Cerebellar nuclear complex (tissue), 1 donor: ENCODE measurements around the gene LMO3.

Experiments used
- DNase-seq, 2 experiments: peaks; one replicate each; lab custom pipeline; 2025; lab: John Stamatoyannopoulos, UW

Gene LMO3

GRCh38 chr12:16606117-16606200 lies at the start of gene LMO3:
Gene LMO3 (minus strand): TSS chr12:16606162. CDS start chr12:16600860, 5,302 bp downstream.
- DNase-seq, result no peak

DNA sequence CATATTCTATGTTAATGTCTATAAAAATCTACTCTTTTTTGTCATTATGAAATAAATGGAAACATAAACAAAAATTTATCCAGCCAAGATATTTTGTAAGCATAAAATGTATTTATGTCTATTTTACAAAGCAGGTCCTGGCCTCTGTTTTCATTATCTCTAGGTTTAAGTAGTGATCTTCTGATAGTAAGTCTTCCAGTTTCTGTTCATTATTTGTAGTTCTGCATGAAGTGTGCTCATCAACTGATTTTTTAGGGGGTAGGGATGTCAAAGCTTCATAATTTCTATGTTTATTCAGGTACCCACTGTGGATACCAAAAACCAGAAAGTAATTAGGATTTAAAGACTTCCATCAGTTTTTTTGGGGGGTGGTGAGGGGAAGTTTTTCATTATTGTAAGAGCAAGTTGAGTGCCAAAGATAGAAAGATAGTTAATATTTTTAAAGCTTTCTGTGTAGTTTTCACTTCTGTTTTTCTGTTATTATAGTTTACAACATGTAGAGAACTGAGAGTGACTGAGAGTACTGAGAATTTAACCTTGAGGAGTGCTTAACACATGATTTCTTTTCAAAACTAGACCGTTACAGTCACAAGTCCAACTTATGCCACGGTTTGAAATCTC lies 30.6 kb upstream of the LMO3 start:
- no peak for DNase-seq

GRCh38 chr12:16634786-16635185 lies 28.8 kb upstream of the LMO3 start:
- DNase-seq, result no peak

GRCh38 chr12:16626991-16627390 lies 21.0 kb upstream of the LMO3 start:
- no peak for DNase-seq

GRCh38 chr12:16622338-16622737 lies 16.4 kb upstream of the LMO3 start:
- DNase-seq, result no peak

GRCh38 chr12:16619537-16619936 lies 13.6 kb upstream of the LMO3 start:
- no peak for DNase-seq

GRCh38 chr12:16618256-16618655 lies 12.3 kb upstream of the LMO3 start:
- no peak for DNase-seq

DNA sequence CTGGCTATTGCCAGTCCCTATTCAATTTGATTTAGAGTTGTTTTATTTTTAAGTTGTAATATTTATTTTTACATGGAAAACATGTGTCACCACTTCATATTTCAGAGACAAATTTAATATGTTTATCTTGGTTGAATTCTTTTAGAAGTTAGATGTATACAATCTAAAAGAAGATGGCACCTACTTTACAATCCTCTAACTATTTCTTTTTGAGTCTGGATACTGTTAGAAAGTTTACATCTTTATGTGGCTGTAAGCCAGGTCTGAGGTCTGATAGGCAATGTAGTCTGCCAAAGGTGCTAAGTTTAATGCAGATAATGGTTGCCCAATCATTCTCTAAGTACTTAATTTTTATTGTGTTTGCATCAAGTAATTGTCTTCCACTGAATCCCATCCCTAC lies 7.2 kb upstream of the LMO3 start:
- no peak for DNase-seq

DNA sequence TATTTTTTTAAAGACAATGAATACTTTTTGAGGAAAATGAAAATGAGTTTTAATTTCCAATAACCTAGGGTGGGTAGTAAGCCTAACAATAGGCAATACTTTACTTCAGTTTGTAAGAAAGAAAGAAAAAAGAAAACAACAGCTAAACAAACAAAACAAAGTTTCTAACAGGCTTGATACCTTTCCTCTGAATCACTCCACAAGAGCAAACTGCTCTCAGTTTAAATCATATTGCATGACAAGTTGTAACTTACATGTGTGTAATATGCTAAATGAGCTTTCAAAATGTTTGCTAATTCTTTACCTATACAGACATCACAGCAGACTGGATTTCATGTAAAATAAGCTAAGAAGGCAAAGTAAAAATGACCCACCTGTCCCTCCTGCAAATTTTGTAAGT lies 6.7 kb upstream of the LMO3 start:
- DNase-seq, result no peak

- no peak for DNase-seq
Measured at GRCh38 chr12:16611146-16611545, 5.2 kb upstream of the LMO3 start.

- no peak for DNase-seq
Measured at GRCh38 chr12:16610743-16611142, 4.8 kb upstream of the LMO3 start.

- no peak for DNase-seq
Measured at GRCh38 chr12:16610001-16610585, 4.1 kb upstream of the LMO3 start.

GRCh38 chr12:16608946-16609539 lies 3.1 kb upstream of the LMO3 start:
- no peak for DNase-seq

DNA sequence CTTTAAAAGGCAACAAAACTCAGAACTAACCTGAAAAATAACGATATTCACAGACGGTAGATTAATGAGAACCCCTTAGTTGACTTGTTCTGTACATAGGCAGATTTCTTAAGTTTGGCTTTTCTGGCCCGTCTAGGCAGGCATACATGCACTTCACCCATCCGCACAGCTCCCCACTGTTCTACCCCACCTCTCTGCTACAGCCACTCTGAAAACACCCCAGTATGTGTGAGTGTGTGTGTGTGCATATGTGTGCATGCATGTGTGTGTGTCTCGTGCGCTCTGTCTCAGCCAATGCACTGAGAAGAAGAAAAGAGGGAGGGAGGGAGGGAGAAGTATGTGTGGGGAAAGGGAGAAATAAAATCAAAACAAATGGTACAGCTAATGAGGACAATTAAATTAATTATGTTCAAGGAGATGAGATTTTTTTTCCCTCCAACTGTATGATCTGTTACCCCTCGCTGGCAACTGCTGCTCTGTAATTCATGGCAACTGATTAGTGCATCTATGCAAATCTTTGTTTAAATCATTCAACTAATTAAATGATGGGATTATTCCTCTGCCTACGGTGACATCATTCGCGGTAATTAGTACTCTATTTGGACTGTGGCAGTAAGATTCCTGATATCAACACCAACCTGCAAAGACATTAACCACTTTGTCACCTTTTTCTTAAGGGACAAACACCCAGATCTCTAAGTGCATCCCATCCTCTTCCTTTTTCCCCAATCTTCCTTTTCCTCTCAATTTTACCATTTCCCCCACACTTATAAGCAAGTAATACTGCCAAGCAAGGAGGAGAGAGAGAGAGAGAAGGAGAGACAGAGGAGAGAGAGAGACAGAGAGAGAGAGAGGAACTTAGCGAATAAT lies 2.2 kb upstream of the LMO3 start:
- DNase-seq, result no peak

GRCh38 chr12:16606991-16607390 lies 1.0 kb upstream of the LMO3 start:
- no peak for DNase-seq

DNA sequence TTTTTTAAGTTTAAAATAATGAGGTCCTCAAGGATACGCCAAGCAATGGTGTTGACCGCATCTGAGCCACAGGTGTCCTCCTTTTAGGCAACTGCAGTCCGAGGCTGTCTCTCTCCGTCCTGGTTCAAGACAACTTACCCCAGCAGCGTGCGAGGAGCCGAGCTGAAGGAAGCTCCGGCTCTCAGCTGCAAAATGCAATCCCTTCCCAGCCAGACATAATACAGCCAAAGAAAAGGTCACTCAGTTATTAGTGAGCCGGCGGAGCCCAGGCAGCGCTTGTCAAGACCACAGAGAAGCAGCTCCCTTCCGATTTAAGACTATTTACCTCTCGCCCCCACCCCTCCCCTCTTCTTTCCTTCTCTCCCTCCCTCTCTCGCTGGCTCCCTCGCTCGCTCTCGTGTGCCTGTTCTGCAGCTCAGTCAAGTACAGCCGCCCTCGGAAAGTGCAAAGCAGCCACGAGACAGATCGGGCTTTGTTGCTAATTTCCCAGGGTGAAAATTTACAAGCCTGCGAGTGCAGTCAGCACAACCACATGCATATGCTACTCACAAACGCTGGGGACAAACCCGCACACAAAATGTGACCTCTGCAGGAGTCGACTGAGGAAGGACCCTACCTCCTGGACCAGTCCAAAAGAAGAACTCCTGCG lies 363 bp upstream of the LMO3 start:
- DNase-seq, result no peak

DNA sequence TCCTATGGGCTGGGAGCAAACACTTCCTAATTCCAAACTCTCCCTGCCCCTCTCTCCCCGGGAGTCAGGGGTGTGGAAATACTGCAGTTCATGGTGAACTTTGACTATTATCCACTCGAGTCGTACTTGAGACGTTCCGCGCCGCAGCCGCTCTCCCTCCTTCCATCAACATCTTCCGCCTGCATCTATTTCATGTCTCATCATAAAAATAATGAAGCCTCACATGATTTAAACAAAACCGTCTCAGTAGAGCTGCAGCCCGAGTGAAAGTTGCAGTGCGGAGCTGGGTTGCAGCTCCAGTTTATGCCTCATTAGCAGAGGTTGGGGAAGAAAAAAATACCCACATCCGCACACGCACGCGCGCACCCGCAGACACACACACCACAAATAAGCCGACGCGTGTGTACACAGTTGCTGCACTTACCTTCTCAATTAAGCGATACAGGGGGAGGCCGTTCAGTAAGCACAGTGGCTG lies 283 bp downstream of the LMO3 start:
- no peak for DNase-seq

- DNase-seq, result no peak
Measured at GRCh38 chr12:16604596-16605252, 1.2 kb downstream of the LMO3 start.

GRCh38 chr12:16603916-16604575 lies 1.9 kb downstream of the LMO3 start:
- no peak for DNase-seq

DNA sequence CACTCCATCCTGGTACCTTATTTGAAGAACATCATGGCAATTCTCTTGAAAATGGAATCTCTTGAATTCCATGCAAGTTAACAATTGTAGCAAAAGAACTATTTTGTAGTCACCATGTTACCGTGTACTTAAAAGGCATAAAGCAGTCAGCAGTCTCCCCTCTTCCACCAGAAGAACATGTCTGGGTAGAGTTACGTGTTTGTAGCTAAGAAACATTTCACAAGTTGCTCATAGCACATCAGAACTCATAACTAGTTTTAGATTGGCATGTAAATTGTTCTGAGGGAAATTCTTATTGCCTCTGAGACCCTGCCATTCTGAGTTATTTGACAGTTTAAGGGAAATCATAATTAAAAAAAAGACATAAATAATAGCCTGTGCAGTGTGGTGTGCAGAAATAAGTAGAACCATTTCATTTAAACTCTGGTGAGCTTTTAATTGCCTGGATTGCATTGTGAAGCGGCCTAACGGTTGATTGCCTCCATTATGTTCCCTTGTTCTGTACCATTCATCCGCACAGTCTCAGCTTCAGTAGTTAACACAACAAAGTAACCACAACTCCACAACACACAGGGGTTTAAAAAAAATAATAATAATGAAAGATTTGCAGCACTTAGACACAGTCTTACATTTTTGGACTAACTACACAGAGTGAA lies 2.6 kb downstream of the LMO3 start:
- no peak for DNase-seq

DNA sequence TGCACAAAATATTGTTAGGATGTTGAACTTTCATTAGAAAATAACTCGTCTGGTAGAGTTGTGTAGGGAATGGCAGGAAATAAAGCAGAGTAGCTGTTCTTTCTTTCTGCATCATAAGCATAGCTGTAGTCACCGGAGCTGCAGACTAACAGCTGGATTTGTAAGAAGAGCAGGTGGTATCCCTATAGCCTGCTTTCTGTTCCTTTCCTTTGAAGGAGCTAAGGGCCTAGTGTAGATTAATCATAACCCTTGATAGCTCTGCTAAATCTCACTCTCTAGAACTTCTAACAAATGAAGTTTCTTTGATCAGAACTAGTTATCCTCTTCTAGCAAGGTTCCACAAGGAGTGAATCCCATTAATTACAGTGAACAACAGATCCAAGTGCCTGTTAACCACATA lies 3.5 kb downstream of the LMO3 start:
- no peak for DNase-seq
